IPS-18c (cell line): ENCODE results near the gene MYLIP.

ENCODE experiments used
- H3K4me3 ChIP-seq: 2 replicates; pipeline ENCODE4 v1.7.0; 2013; ENCODE audit warnings: low read depth, mild to moderate bottlenecking, low read length, moderate library complexity; ENCODE audit not compliant: insufficient read depth
- H3K9me3 ChIP-seq: one replicate; pipeline ENCODE4 v1.6.1; 2013; ENCODE audit warnings: mild to moderate bottlenecking, low read length, moderate library complexity; ENCODE audit not compliant: control insufficient read depth, insufficient read depth

Gene MYLIP

GRCh38 chr6:16103722-16104121 is 25.2 kb upstream of the MYLIP start:
- peaks cover 3% of the 10 kb centered on the region for H3K9me3 ChIP-seq
- H3K4me3 ChIP-seq, result no peak overlapping the region

GRCh38 chr6:16104624-16105433 is 24.1 kb upstream of the MYLIP start:
- Histone ChIP-seq H3K4me3 (no peak overlapping the region), H3K9me3 (peaks cover 3% of the 10 kb centered on the region)

GRCh38 chr6:16105854-16106253 is 23.0 kb upstream of the MYLIP start:
- no peak overlapping the region for H3K4me3 ChIP-seq
- peaks cover 3% of the 10 kb centered on the region for H3K9me3 ChIP-seq

GRCh38 chr6:16106991-16107787 is 21.7 kb upstream of the MYLIP start:
- Histone ChIP-seq H3K9me3 (peaks cover 3% of the 10 kb centered on the region), H3K4me3 (no peak overlapping the region)

DNA sequence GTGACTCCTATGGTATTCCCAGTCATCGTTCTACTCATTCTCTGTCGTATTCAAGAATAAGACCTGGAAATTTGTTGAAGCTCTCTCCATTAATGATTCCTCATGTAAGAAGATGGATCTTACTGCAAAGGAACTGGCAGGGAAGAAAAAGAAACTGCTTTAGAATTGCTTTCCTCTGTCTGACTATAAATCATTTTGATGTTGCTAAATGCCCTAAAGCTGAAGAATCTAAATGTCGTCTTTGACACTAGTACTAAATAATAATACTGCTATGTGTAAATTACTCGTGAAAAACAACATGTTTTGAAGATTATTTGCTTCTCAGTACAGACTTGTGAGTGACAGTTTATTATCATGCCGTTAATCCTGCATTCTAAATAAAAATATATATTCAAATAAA is 20.5 kb upstream of the MYLIP start:
- Histone ChIP-seq H3K4me3 (no peak overlapping the region), H3K9me3 (peaks cover 3% of the 10 kb centered on the region)

GRCh38 chr6:16108921-16109658 is 19.8 kb upstream of the MYLIP start:
- Histone ChIP-seq H3K9me3 (peaks cover 3% of the 10 kb centered on the region), H3K4me3 (no peak overlapping the region)

DNA sequence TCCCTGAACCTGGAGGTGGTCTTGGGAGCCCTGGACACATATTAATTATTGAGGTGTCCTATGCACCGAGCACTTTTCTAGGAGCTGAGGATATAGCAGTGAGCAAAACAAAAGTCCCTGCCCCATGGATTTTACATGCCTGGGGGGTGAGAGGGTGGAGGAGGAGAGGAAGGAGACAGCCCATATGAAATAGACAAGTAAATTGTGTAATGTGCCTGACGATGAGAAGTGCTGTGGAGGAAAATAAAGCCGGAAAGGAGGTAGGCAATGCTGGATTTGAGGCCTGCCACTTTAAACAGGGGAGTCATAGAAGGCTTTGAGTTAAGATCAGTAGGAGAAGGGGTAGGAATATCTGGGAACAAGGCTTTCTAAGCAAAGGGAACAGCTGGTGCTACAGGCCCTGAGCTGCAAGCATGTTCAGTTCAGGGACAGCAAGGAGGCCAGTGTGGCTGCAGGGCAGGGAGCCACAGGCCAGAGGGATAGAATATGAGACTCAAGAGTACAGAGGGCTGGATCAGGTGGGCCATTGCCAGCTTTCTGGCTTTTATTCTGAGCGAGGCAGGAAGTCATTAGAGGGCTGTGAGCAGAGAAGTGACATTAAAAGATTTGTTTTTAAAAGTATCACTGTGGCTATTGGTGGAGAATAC is 19.1 kb upstream of the MYLIP start:
- Histone ChIP-seq H3K4me3 (no peak overlapping the region), H3K9me3 (peaks cover 3% of the 10 kb centered on the region)

DNA sequence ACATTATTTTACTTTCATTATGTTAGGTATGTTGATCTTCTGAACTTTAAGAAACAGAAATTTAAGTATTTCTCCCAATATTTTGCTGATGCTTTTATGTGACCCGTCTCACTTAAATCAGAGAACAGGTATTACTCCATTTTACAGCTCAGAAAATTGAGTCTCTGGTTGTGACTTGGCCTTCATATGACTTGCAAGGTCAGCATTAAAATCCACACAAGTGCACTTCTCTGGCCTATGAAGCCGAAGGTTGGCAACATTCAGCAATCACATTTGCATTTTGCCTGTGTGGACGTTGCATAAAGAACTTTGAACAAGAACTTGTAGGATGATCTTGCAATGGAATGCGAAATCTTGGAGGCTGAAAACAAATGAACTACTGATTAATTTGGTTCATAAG is 10.1 kb upstream of the MYLIP start:
- no peaks in the 10 kb centered on the region for H3K9me3 ChIP-seq
- H3K4me3 ChIP-seq, result no peak overlapping the region

GRCh38 chr6:16121339-16121738 is 7.5 kb upstream of the MYLIP start:
- H3K4me3 ChIP-seq, result no peak overlapping the region
- no peaks in the 10 kb centered on the region for H3K9me3 ChIP-seq

GRCh38 chr6:16122197-16122596 is 6.7 kb upstream of the MYLIP start:
- Histone ChIP-seq H3K9me3 (no peaks in the 10 kb centered on the region), H3K4me3 (no peak overlapping the region)

DNA sequence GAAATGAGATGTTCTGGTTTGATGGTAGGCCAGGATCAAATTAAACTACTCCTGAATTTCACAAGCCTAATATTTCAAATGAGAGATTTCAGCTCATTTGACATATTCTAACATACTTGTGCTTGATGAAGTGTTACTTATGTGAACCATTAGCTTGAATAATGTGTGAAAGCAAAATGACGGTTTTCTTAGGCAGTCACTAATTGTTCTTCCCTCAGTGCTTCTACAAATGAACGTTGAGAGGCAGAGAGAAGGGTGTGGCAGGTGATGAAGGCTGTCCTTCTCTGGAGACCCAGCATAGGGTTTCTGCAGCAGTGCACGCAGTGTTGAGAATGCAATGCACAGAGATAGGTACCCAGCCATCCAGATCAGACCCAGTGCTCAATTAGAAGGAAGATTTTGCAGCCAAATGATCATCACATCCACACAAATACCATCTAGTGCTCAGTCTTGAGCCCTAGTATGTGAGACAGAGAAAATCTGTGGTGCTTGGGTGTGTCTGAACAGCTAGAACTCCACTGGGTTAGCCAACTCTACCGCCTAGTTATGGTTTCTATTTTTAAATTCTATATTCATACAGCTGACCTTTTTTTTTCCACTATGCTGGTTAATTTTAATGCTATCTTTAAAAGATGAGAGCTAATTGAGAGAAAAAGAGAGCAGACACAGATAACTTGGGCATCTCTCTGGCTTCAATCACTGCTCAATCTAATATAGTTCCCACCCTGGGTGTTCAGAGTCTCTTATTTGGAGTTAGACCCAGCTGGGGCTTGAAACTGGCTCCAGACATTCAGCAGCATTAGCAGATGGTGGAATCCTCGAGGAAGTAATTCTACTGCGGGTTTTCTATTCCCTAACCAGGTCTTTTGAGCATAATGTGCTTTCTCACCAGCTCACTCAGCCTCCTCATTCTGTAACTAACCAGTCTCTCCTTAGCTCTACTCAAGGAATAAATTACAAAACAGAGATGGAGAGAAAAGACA is 4.4 kb upstream of the MYLIP start:
- Histone ChIP-seq H3K4me3 (no peak overlapping the region), H3K9me3 (no peaks in the 10 kb centered on the region)

DNA sequence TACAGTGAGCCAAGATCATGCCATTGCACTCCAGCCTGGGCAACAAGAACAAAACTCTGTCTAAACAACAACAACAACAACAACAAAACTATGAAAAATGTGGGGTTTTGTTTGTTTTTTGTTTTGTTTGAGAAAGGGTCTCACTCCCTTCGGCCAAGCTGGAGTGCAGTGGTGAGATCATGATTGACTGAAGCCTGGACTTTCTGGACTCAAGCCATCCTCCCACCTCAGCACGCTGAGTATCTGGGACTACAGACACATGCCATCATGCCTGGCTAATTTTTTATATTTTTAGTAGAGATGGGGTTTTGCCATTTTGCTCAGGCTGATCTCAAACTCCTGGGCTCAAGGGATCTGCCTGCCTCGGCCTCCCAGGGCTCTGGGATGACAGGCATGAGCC is 2.8 kb upstream of the MYLIP start:
- Histone ChIP-seq H3K9me3 (no peaks in the 10 kb centered on the region), H3K4me3 (no peak overlapping the region)

DNA sequence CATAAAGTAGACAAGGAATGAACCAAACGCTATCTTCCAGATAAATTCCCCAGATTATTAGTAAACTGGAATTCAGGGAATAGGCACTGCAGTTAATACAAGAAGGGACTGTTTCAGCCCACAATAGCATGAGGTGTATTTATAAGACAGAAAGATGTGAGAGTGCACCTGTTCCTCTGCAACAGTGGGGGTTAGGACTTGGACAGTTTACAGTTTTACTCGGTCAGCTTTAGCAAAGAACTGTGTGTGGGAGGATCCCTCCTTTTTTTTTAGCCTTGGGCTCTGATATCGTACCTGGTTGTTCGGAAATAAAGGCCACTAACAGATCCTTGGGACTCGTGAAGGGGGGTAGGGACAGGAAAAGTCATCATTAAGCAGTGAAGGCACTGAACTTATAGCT is 2.0 kb upstream of the MYLIP start:
- no peaks in the 10 kb centered on the region for H3K9me3 ChIP-seq

DNA sequence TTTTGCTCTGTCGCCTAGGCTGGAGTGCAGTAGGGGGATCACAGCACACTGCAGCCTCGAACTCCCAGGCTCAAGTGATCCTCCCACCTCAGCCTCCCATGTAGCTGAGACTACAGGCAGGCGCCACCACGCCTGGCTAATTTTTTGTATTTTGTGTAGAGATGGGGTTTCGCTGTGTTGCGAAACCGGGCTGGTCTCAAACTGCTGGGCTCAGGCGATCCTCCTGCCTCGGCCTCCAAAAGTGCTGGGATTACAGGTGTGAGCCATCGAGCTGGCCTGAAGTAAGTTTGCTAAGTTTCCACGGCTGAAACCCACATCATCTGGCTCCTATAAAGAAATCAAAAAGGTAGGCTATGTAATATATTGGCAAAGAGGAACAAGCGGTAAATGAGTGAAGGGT is 1.4 kb upstream of the MYLIP start:
- no peaks in the 10 kb centered on the region for H3K9me3 ChIP-seq

More for the DNA sequence above, 2.0 kb upstream of the MYLIP start:
- no peak overlapping the region for H3K4me3 ChIP-seq

DNA sequence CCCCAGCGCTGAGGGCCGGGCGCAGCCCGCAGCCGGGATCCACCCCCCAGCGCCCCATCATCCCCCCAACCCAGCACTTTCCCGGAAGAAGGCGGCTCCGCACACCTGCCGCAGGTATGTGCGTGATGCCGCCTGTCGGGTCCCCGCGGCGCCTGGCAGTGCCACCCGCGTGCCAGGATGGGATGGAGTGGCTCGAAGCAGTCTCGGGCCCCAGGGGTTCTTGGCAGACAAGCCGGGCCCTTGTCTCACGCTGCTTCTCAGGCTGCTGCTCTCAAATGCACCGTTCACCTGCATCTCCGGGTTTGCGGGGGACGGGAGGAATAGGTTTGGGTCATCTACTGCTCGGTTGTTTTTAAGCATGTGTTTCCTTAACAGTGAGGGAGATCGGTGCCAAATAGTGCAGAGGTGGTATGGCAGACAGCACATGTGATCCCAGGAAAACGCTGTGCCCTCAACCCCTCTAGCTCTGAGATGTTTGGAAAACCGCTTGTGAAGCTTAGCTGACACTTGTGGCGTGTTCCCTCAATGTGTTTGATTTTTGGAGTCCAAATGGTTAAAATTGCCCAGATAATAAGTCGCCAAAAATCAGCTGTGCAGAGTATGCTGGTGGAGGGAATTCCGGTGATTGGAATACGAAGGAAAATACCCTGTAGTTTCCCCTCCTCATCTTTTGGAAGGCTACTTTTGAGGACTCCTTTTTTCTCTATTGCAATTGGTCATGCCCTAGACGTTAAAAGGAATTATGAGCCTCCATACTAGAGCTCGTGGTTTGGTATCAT is 926 bp downstream of the MYLIP start:
- no peaks in the 10 kb centered on the region for H3K9me3 ChIP-seq
- peak overlapping the region; percentile 94 for H3K4me3 ChIP-seq

More for the DNA sequence above, 1.4 kb upstream of the MYLIP start:
- H3K4me3 ChIP-seq, result no peak overlapping the region
